ENCODE data around the gene CGB8. TPM values are rescaled to one million over a fixed set of nuclear protein-coding genes. Genes with fewer than 3 reads are reported as not detected.
"Not testable (repeated sequence)": the region's sequence is repeated elsewhere in the genome, so short reads cannot be mapped to it uniquely, and the experiment has no call there.

Gene CGB8
- polyA plus RNA-seq, 4 donors: 0.18 to 0.22 TPM; not detected in 2

DNA sequence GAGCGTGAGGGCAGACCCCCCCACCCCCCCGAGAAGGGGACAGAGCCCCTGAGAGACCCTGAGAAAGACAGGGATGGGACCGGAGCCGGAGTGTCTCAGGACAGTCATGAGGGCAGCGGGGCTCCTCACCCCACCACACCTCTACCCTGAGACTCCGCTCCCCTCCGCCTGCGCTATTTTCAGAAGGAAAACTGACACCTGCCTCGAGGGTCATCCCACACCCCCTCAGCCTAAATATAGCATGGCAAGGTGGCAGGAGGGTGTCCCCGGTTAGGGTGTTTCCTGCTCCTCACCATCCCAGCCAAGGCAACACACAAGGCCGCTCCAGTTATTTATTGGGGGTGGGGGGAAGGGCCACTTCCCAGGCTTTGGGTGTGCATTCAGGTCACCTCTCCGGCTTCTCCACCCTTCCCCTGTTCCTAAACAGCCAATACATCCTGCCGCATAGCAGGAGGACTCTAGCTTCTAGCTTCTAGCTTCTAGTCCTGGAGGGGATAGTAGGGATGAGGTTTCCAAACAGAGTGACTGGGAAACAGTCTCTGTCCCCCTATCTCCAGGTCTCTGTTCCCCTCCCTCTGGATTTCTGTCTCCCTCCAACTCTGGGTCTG, 17.1 kb upstream of the CGB8 start:
- DNase-seq (ENCODE audit: low read depth in 4 of 4, low spot score in 3 of 4): no peak

DNA sequence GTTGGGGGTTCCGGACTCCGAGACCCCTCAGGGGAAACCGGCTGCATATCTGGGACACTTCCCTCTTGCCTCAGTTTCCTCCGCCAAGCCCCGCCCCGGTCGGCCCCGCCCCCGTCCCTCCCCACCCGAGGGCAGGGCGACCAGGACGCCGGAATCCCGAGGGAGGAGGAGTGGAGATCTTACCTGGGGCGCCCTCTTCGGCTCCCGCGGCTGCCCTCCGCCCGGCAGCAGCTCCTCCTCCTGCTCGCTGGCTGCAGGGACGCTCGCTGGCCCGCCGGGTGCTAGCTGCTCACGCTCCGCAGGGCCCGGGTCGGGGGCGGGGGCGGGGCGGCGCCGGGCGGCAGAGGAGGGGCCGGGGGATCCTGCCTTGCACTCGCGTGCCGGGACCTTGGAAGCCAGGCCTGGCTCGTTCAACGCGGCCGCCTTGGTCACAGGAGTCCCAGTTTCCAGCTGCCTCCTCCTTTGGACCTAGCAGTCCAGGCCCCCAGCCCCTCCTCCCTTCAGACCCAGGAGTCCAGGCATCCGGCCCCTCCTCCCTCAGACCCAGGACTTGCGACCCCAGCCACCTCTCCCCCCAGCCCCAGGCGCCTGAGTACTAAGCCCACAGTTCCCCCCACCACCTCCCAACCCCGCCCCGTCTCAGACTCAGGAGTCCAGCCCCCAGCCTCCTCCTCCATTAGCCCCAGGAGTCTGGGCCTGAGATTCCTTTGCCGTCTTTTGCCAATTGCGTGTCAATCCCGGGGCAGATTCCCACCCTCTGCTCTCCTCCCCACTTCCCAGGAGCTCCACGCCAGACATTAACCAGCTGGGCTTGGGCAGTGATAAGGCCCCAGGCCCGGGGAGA, 16.1 kb upstream of the CGB8 start, which contains the start of gene NTF4:
Gene NTF4, minus strand, starts transcription at position 51 of the 844 bp plus-strand sequence. CDS start 2,821 bp downstream, outside the sequence.
- DNase-seq (ENCODE audit: low read depth in 4 of 4, low spot score in 3 of 4): no peak

DNA sequence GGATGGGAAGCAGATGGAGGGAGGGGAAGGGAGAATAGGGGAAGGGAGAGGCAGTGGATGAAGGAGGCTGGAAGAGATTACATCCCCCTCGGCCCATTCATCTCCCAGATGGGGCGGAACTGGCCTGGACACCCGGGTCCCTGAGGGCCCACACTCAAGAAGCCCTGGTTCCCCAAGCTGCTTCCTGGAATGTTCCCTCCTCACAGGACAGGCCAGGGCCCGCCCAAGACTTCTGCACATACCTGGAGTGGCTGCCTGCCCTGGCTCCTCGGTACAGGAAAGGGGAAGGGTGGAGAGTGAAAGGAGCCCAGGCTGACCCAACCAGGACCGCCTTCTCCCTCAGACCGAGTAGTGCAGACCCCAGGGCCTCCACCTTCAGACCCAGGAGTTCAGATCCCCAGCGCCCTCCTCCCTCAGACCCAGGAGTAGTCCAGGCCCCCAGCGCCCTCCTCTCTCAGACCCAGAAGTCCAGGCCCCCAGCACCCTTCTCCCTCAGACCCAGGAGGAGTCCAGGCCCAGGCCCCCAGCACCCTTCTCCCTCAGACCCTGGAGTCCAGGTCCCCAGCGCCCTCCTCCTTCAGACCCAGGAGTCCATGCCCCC, 15.2 kb upstream of the CGB8 start:
- DNase-seq (ENCODE audit: low read depth in 4 of 4, low spot score in 3 of 4): no peak

DNA sequence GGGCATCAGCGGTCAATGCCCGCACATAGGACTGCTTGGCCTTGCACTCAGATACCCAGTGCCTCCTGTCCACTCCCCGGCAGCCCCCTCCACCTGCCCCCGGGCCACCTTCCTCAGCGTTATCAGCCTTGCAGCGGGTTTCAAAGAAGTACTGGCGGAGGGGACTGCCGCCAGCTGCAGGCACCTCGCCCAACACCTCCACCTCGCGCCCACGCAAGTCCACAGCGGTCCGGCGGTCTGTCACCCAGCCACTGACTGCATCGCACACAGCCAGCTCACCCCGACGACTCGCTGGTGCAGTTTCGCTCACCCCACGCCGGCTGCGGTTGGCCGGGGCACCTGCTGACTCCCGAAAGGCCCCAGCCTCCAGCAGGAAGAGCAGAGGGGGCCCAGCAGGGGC, 12.5 kb upstream of the CGB8 start:
- DNase-seq (ENCODE audit: low read depth in 4 of 4, low spot score in 3 of 4): no peak

DNA sequence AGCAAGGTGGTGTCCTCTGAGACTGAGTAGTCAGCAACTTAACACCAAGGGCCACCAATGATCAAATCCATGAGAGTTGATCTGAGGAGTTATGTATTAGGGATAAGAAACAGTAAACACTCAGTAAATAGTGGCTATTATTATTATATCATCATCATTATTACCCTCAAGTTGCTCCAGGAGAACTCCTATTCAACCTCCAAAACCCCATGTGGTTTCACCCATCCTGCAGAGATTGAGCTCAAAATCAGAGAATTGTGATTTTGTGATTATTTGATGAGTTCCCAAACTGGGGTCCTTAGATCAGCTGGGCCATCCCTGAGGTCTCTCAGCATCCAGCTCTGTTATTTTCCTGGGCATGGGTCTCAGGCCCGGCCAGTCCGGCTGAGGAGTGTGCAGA, 12.1 kb upstream of the CGB8 start:
- no peak for DNase-seq (ENCODE audit: low read depth in 4 of 4, low spot score in 3 of 4)

DNA sequence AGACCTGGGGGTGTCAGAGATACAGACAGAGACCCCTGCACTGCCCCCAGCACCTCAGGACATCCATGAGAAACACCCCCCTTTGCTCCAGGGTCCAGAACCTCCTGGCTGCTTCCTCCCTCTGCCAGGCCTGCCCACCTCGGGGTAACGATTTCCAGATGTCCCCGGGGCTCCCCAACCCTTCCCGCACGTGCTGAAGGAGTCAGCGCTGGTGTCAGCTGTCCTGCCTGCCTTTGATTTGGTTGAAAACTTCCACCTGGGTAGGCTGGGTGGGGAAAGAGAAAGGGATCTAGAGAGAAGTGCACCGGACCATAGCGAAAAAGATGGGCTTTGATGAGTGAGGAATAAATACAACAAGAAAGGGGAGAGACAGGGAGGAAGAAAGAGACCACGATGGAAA, 10.1 kb upstream of the CGB8 start:
- no peak for DNase-seq (ENCODE audit: low read depth in 4 of 4, low spot score in 3 of 4)

DNA sequence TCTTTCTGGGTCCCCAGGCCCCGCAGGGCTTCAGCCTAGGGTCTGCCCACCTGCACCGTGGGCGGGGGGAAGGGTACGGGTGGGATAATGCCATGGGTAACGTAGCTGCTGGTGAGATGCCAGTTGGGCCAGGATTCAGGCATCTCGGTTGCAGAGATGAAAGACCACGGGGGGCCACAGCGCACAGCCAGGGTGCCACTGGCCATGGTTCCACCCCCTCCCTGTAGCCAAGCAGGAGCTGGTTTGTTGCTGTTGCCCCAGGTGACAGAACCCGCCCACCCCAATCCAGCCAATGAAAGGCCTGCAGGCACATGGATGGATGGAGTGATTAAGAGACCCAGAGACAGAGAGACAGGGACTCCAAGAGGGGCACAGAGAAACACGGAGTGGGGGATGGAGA, 9.7 kb upstream of the CGB8 start:
- DNase-seq (ENCODE audit: low read depth in 4 of 4, low spot score in 3 of 4): no peak

DNA sequence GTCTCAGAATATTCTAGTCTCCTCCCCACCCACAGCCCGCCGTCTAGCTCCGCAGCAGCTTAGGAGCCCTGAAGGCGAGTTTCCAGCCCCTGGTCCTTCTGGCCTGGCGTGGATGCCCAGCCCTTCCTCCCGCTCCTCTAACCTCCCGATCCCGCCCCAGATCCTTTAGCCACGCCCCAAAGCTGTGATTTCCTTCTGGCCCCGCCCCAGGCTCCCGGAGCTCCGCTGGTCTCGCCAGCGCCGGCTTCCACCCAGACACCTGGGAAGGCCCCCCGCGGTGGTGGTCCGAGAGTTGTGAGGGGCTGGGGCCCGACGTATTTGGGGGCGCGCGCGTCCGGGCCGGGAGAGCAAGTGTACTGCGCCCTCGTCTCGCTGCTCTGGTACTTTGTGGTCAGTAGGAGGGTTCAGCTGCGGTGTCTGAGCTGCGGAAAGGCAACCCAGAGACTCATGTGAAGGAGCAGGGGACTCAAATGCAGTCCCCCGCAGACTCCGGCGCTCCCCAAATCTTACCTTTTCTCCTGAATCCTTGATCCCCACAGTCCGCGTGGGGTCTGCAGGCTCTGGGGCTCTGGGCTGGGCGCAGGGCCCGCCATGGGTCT, 8.8 kb upstream of the CGB8 start, which contains the start of gene CGB7:
Gene CGB7, minus strand, starts transcription at position 114 of the 599 bp plus-strand sequence. CDS start 2,374 bp downstream, outside the sequence.
- DNase-seq (ENCODE audit: low read depth in 4 of 4, low spot score in 3 of 4): no peak

DNA sequence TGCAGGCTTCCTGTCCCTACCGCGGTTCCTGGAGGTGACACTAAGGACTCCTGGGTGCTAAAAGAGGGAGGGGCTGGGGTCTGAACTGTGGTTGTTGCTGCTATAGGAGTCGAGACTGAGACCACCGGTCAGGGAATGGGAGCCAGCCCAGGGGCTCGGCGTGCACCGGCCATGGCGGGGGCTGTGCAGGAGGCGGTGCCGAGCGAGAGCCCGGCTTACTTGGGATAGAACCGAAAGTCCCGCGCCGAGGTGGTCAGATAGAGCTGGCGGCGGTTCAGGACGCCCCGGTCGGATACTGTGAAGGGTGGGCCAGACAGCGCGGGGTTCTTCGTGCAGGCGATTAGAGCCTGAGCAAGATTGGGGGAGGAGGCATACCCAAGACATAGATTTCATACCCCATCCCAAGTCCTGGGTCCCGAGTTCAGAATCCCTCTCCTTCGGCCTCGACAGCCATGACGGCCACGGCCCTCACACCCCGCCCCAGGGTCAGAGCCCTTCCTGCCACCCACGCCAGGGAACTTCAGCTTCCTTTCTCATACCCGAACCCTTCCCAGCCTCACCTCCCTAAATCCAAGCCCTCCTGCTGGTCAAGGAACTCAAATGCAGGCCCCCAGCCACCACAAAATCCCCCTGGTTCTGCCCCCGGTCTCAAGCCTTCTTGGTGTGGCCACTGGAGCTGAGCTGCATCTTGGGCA, 8.1 kb upstream of the CGB8 start:
- not testable (repeated sequence) for DNase-seq (ENCODE audit: low read depth in 4 of 4, low spot score in 3 of 4)

DNA sequence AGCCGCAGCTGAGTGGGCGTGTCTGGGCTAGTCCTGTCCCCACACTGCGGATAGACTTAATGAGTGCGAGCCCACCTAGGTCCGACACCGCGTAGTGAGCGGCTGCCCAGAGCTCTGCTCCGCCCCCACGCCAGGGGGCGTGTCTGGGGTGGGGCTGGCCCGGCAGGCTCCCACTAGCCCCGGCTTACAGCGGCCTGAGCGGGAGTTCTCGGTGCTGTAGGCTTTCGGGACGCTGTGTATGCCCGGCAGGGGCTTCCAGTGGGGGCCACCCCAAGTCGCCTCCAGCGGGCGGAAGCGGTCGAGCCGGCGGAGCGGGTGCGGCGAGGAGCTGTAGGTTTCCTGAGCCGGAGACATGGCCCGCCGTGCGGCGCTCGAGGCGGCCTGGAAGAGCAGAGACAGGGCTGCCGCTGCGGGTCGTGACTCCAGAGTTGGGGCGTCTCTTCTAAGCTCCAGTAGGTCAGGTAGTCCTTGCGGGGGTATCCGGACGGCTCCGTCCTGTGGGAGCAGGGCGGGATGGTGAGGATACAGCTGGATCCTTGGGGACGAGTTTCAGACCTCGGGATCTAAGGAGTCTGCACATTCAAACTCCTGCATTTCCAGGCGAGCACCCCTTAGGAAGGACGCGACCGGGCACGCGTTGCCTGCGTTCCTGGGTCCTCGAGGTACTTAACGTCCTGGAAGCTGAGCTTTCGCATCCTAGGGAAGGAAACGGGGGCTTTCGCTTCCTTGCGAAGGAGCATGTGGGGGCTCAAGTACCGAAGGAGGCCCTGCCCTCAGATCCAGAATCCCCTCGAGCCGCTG, 7.4 kb upstream of the CGB8 start:
- no peak for DNase-seq (ENCODE audit: low read depth in 4 of 4, low spot score in 3 of 4)

DNA sequence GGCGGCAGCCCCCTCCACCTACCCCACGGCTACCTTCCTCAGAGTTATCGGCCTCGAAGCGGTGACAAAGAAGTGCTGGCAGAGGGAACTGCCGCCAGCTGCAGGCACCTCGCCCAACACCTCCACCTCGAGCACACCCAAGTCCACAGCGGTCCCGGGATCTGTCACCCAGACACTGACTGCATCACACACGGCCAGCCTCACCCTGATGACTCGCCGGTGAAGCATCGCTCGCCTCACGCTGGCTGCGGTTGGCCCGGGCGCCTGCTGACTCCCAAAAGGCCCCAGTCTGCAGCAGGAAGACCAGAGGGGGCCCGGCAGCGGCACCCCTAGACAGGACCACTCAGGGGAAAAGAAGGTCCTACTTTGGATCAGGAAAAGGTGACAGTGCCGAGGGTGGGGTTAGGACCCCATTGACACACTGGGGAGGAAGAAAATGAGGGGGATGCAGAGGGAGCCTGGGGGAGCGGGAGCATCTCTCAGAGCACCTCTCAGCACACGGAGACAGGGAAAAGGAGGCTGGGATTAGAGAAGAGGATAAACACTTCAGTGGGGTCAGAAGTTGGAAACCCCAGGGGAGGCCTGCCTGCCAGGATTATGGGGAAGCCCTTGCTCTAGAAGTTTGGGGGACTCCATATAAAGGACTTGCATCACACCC, 1.6 kb upstream of the CGB8 start:
- DNase-seq (ENCODE audit: low read depth in 4 of 4, low spot score in 3 of 4): not testable (repeated sequence)

DNA sequence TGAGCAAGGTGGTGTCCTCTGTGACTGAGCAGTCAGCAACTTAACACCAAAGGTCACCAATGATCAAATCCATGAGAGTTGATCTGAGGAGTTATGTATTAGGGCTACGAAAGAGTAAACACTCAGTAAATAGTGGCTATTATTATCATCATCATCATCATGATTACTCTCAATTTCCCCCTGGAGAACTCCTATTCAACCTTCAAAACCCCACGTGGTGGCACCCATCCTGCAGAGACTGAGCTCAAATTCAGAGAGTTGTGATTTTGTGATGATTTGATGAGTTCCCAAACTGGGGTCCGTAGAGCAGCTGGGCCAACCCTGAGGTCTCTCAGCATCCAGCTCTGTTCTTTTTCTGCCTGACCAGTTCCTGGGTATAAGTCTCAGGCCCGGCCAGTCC, 923 bp upstream of the CGB8 start:
- DNase-seq (ENCODE audit: low read depth in 4 of 4, low spot score in 3 of 4): not testable (repeated sequence)

DNA sequence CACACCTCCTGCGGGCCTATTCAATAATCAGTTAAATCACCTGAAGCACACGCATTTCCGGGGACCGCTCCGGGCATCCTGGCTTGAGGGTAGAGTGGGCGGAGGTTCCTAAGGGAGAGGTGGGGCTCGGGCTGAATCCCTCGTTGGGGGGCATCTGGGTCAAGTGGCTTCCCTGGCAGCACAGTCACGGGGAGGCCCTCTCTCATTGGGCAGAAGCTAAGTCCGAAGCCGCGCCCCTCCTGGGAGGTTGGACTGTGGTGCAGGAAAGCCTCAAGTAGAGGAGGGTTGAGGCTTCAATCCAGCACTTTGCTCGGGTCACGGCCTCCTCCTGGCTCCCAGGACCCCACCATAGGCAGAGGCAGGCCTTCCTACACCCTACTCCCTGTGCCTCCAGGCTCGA, 5.4 kb downstream of the CGB8 start, which contains the start of gene CGB5:
Gene CGB5, plus strand, starts transcription at position 301 of the 400 bp plus-strand sequence. CDS start 362 bp downstream, outside the sequence.
- DNase-seq (ENCODE audit: low read depth in 4 of 4, low spot score in 3 of 4): not testable (repeated sequence)

DNA sequence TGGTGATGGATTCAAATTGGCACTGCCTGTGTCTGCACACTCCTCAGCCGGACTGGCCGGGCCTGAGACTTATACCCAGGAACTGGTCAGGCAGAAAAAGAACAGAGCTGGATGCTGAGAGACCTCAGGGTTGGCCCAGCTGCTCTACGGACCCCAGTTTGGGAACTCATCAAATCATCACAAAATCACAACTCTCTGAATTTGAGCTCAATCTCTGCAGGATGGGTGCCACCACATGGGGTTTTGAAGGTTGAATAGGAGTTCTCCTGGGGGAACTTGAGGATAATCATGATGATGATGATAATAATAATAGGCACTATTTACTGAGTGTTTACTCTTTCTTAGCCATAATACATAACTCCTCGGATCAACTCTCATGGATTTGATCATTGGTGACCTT, 6.2 kb downstream of the CGB8 start:
- DNase-seq (ENCODE audit: low read depth in 4 of 4, low spot score in 3 of 4): not testable (repeated sequence)

DNA sequence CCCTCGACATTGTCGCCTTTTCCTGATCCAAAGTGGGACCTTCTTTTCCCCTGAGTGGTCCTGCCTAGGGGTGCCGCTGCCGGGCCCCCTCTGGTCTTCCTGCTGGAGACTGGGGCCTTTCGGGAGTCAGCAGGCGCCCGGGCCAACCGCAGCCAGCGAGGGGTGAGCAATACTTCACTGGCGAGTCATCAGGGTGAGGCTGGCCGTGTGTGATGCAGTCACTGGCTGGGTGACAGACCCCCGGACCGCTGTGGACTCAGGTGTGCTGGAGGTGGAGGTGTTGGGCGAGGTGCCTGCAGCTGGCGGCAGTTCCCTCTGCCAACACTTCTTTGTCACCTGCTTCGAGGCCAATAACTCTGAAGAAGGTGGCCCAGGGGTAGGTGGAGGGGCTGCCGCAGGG, 6.7 kb downstream of the CGB8 start:
- DNase-seq (ENCODE audit: low read depth in 4 of 4, low spot score in 3 of 4): no peak

DNA sequence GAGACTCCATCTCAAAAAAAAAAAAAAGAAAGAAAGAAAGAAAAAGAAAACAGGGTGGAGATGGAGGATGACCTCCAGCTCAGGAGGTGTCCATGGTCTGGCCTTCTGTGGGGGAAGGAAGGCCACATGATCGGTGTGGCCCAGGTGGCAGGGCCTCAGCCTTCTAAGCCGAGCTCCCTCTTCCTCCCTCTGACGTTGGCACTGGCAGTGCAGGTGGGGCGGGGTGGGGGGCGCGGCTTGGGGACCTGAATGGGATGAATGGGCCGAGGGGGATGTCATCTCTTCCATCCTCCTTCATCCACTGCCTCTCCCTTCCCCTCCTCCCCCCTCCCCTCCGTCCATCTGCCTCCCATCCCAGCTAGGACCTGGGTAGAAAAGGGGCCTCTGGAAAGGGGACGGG, 9.2 kb downstream of the CGB8 start:
- DNase-seq (ENCODE audit: low read depth in 4 of 4, low spot score in 3 of 4): not testable (repeated sequence)

DNA sequence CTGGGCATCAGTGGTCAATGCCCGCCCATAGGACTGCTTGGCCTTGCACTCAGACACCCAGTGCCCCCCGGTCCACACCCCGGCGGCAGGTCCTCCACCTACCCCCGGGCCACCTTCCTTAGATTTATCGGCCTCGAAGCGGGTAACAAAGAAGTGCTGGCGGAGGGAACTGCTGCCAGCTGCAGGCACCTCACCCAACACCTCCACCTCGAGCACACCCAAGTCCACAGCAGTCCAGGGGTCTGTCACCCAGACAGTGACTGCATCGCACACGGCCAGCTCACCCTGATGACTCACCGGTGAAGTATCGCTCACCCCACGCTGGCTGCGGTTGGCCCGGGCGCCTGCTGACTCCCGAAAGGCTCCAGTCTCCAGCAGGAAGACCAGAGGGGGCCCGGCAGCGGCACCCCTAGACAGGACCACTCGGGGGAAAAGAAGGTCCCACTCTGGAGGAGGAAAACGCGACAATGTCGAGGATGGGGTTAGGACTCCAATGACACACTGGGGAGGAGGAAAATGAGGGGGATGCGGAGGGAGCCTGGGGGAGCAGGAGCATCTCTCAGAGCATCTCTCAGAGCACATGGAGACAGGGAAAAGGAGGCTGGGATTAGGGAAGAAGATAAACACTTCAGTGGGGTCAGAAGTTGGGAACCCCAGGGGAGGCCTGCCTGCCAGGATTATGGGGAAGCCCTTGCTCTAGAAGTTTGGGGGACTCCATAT, 10.2 kb downstream of the CGB8 start:
- DNase-seq (ENCODE audit: low read depth in 4 of 4, low spot score in 3 of 4): not testable (repeated sequence)

DNA sequence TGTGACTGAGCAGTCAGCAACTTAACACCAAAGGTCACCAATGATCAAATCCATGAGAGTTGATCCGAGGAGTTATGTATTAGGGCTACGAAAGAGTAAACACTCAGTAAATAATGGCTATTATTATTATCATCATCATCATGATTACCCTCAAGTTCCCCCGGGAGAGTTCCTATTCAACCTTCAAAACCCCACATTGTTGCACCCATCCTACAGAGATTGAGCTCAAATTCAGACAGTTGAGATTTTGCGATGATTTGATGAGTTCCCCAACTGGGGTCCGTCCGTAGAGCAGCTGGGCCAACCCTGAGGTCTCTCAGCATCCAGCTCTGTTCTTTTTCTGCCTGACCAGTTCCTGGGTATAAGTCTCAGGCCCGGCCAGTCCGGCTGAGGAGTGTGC, 10.8 kb downstream of the CGB8 start:
- DNase-seq (ENCODE audit: low read depth in 4 of 4, low spot score in 3 of 4): not testable (repeated sequence)
